OCI-LY7 (cell line): ENCODE measurements around the gene MUC6.

ENCODE experiments used
- EZH2phosphoT487 ChIP-seq: fragments of 200-600 bp; sonication (generic); IDR thresholded peaks from 2 replicates; pipeline ENCODE4 v1.6.1; 2018; ENCODE audit warnings: low read depth, borderline replicate concordance, mild to moderate bottlenecking, mixed run types, antibody characterized with exemption, low read length, moderate library complexity, mixed read lengths
- TF ChIP-seq, protein P1 (sequence below): fragments of 200-600 bp; sonication (generic); conservative IDR thresholded peaks from 2 replicates; pipeline ENCODE4 v1.5.1; 2014; ENCODE audit warnings: mild to moderate bottlenecking, antibody characterized with exemption, low read length, moderate library complexity, mixed read lengths

DNA sequence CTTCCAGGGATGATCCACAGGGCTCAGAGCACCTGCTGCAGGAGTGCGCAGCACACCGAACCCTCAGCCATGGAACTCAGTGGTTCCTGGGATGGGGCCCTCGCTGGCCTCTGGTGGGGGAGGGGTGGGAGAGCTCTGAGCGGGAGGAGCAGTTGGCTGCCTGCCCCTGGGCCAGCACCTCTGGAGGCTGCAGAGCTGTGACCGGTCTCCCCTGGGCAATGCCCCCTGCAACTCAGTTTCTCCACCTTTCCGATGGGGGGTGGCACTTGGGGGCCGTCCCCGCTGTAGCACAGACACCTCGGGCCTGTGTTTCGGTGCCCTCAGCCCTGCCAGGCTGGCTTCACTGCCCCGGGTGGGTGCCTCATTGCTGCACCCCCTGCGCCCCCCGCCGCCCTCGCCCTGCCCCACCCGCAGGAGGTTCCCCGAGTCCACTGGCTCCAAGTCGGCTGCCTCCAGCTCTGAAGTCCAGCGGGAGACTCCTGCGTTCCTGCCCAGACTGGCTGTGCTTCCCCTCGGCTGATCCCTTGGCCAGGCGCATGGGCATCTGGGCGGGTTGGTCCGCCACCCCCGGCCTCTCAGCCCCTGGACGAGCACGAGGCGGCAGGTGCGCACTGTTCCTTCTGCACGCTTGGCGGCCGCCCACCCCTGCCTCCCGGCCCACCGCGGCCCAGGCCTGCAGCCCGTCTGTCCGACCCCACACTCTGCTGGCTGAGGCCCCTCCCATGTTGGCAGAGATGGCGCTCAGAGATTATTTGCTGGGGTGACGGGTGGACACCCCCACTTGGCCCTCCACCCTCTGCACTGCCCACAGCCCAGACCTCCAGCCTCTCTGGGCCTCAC, 1.8 kb downstream of the MUC6 start:
- TF ChIP-seq, protein P1, sequence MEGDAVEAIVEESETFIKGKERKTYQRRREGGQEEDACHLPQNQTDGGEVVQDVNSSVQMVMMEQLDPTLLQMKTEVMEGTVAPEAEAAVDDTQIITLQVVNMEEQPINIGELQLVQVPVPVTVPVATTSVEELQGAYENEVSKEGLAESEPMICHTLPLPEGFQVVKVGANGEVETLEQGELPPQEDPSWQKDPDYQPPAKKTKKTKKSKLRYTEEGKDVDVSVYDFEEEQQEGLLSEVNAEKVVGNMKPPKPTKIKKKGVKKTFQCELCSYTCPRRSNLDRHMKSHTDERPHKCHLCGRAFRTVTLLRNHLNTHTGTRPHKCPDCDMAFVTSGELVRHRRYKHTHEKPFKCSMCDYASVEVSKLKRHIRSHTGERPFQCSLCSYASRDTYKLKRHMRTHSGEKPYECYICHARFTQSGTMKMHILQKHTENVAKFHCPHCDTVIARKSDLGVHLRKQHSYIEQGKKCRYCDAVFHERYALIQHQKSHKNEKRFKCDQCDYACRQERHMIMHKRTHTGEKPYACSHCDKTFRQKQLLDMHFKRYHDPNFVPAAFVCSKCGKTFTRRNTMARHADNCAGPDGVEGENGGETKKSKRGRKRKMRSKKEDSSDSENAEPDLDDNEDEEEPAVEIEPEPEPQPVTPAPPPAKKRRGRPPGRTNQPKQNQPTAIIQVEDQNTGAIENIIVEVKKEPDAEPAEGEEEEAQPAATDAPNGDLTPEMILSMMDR, result no peak
- TF ChIP-seq EZH2phosphoT487, result no peak
